ENCODE measurements around the gene OVAAL.

The OVAAL gene

GRCh38 chr1:180558664-180559063 is at the start of gene OVAAL:
TSS of gene OVAAL (plus strand) at chr1:180558964.
- DNase-seq = no peak

GRCh38 chr1:180510882-180511281 is 47.9 kb upstream of the OVAAL start:
- no peak for DNase-seq

- no peak for DNase-seq
Observed at GRCh38 chr1:180513531-180513930, 45.2 kb upstream of the OVAAL start.

DNA sequence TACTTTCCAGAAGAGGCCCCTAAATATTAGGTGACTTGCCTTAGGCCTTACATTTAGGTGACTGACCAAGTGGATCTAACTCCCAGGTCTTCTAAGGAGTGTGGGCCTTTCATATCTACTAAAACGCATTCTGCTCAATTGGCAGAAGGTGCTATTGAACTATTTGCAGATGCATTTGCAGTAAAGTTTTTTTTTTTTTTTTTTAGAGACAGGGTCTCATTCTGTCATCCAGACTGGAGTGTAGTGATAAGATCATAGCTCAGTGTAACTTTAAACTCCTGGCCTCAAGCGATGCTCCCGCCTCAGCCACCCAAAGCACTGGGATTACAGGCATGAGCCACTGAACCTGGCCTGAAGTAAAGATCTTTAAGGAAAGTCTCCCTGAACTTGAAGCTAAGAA is 43.4 kb upstream of the OVAAL start:
- DNase-seq = no peak

DNA sequence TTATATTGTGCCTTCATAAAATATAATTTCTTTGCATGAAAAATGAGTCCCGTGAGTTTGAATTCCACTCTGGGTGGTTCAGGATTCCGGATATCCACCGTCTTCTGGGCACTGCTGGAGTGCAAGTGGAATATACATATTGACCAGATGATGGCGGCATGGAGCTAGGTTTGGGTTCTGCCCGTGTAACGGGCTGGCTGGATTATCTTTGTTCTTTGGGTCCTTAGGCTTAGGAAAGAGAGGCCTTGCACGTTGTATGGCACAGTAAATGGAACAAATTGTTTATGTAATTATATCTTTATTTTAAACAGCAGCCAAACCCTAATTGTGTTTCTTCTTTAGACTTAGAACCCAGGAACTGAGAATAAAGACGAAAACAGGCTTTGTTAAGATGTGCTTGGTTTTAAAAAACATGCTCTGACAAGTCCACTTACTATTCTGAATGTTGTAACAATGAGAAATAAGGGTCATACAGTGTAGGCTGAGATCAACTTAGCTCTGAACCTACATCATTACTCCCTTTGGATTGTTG is 42.8 kb upstream of the OVAAL start:
- DNase-seq = peak; percentile 68

GRCh38 chr1:180519846-180520245 is 38.9 kb upstream of the OVAAL start:
- no peak for DNase-seq

GRCh38 chr1:180521474-180522212 is 37.1 kb upstream of the OVAAL start:
- no peak for DNase-seq

GRCh38 chr1:180522213-180522515 is 36.6 kb upstream of the OVAAL start:
- no peak for DNase-seq

- no peak for DNase-seq
Observed at GRCh38 chr1:180524160-180524914, 34.4 kb upstream of the OVAAL start.

DNA sequence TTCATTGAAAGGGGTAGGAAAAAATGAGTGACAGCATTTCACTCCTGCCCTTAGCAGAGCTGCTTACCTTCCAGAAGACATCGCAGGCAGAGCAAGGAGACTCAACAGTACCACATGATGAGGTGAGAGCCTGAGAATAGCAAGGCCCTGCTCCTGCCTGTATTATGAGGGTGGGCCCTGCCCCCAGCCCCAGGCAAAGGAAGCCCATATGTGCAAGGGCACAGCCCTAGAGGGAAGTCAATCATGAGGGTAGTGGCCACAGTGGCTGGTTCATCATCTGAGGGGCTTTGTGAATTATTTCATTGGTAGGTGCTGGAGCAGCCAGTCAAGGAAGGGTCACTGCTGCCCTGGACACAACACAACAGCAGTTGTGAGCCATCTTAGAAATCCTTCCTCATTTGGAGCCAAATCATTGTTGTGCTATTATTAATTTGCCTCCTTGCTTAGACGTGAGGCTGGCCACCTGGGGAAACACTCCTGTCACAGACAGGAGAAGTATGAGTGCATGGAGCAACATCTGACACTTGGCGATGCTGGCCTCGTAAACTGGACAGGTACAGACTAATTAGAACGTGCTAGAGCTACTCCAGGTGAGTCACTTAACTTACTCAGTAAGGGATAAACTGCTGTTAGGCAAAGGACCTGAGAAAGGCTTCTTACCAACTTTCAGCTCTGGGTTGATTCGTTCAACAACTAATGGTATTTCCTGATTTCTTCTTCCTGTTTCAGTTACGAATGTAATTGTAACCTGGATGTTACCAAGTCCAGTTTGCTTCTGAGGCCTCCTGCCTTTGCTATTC is 33.6 kb upstream of the OVAAL start:
- no peak for DNase-seq

DNA sequence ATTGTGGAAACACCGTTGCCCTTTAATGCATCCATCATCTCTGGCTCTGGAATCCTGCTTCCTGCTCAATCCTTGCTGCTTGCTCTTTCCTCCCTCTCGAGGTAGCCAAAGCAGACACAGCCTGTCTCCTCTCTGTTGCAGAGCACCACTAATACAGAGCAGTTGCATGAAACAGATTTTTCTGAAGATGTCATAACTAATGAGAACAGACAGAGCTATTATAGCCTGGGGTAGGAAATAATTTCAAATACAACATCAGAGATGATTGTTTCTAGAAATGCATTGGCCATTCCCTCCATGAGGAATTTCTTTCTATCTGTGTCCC is 33.1 kb upstream of the OVAAL start:
- DNase-seq = no peak

- DNase-seq = no peak
Observed at GRCh38 chr1:180527101-180527669, 31.6 kb upstream of the OVAAL start.

DNA sequence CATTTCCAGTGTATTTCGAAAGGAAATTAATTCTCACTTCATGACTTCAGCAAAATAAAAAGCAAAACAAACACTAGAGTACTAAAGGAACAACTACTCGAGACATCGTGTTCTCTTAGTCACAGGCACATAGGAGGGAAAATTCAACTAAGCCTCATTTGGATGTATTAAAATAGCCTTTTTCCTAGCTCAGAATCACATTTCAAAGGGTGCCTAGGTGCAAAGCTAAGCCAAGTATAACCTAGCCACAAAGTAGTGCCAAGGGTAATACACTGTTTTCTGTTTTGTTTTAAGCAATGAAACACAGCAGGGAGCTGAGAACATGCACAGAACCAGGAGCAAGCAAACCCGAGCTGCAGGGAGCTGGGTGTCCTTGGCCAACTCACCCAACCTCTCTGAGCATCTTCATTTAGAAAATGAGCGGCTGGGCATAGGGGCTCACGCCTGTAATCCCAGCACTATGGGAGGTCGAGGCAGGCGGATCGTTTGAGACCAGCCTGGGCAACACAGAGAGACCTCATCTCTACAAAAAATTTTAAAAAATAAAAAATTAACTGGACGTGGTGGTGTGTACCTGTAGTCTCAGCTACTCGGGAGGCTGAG is 29.8 kb upstream of the OVAAL start:
- no peak for DNase-seq

GRCh38 chr1:180530501-180530900 is 28.3 kb upstream of the OVAAL start:
- DNase-seq = no peak

GRCh38 chr1:180532854-180533253 is 25.9 kb upstream of the OVAAL start:
- no peak for DNase-seq

- peak; percentile 85 for DNase-seq
Observed at GRCh38 chr1:180533266-180533987, 25.3 kb upstream of the OVAAL start.

DNA sequence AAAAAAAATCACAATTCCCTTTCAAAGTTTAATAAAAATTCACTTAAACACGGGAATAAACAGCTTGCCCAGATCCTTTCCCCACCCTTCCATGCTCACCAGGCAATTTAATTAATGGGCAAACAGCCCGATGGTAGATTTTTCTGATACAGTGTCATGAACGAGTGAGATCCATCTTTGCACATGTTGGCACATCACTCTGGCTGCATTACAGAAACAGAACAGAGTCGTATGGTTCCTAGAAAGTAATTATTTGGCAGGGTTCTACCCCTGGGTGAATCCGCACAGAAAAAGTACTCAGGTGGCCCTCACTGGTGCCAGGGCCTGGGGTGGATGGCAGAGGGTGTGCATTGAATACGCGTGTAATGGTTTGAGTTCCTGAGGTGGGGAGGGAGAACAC is 24.6 kb upstream of the OVAAL start:
- DNase-seq = no peak

DNA sequence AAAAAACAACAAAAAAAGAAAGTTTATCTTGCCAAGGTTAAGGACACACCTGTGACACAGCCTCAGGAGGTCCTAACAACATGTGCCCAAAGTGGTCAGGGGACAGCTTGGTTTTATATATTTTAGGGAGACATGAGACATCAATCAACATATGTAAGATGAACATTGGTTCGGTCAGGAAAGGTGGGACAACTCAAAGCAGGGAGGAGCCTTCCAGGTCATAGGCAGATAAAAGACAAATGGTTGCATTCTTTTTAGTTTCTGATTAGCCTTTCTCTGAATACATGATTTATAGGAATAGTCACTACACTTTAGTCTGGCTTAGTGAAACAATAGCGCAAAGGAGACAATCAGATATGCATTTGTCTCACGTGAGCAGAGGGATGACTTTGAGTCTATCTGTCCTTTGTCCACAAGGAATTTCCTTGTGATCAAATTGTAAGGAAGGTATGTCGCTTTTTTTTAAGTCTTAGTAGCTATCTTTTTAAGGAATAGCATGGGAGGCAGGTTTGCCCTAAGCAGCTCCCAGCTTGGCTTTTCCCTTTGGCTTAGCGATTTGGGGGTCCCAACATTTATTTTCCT is 23.3 kb upstream of the OVAAL start:
- no peak for DNase-seq

- no peak for DNase-seq
Observed at GRCh38 chr1:180536821-180537372, 21.9 kb upstream of the OVAAL start.

DNA sequence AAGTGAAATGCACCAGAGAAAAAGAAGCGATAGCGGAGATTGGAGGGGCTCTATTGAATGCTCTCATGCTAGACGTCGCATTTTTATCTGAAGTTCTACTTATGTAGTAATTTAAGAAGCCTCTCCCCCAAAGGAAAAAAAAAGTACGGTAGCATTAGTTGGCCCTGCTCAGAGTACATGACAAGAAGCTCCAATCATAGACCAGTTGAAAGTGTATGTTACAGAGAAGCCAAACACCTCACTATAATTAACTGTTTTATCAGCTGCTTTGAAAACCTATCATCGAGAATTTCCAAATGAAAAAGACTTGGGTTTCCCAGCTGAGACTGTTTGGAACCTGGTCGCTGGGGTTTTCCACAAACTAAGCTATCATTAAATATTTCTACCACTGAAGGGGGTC is 19.6 kb upstream of the OVAAL start:
- no peak for DNase-seq
